Muscle layer of colon (tissue), 2 donors: ENCODE results near the gene HINFP.
A peak's percentile ranks its signal among the peaks of the same experiment; 100 is the strongest.

ENCODE experiments used
- H3K27ac ChIP-seq: one replicate; pipeline ENCODE4 v1.7.0; 2013; ENCODE audit warnings: low read depth, mild to moderate bottlenecking, low read length, moderate library complexity
- H3K27me3 ChIP-seq, 2 donors: one replicate each; pipeline ENCODE4 v1.7.0; 2013; ENCODE audit warnings: low read length in 2 of 2, mild to moderate bottlenecking in 2 of 2; ENCODE audit not compliant: insufficient read depth in 2 of 2, control insufficient read depth in 1 of 2
- H3K36me3 ChIP-seq: one replicate; pipeline ENCODE4 v1.7.0; 2013; ENCODE audit warnings: mild to moderate bottlenecking, low read length; ENCODE audit not compliant: insufficient read depth
- H3K4me1 ChIP-seq: one replicate; pipeline ENCODE4 v1.7.0; 2013; ENCODE audit warnings: mild to moderate bottlenecking, low read length; ENCODE audit not compliant: insufficient read depth
- H3K4me3 ChIP-seq, 2 donors: one replicate each; pipeline ENCODE4 v1.7.0; 2013; ENCODE audit warnings: low read length in 2 of 2, low read depth in 1 of 2, mild to moderate bottlenecking in 1 of 2, moderate library complexity in 1 of 2
- H3K9ac ChIP-seq: one replicate; pipeline ENCODE4 v1.7.0; 2013; ENCODE audit warnings: low read length
- H3K9me3 ChIP-seq: one replicate; pipeline ENCODE4 v1.7.0; 2013; ENCODE audit warnings: mild to moderate bottlenecking, low read length
- donor health status: abdominal sarcoma.
- donor health status: Adenocarcinoma of cecum.

HINFP gene

DNA sequence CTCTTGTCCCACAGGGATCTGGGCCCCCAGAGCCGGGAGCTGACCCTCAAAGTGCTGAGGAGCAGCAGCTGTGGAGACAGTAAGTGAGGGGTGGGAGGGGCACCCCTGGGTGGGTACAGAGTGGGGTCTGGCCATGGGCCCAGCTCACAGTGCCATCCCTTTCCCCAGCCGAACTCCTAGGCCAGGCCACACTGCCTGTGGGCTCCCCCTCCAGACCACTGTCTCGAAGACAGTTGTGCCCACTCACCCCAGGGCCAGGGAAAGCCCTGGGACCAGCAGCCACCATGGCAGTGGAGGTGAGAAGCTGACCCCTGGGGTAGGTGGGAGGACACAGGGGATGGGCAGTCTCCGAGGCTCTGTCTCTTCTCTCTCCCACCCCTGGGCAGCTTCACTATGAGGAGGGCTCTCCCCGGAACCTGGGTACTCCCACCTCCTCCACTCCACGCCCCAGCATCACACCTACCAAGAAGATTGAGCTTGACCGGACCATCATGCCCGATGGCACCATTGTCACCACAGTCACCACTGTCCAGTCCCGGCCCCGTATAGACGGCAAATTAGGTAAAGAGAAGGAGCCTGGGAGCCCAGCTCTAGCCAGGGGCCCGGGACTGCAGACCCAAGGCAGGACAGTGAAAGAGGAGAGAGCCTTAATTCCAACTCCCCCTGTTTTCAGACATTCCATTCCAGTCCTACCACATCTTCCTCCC, 8.9 kb upstream of the HINFP start:
- no peak overlapping the region for H3K4me3 ChIP-seq
- no peak overlapping the region for H3K27ac ChIP-seq
- H3K36me3 ChIP-seq: peaks cover 30% of the 10 kb centered on the region
- H3K4me1 ChIP-seq: peaks cover 19% of the 10 kb centered on the region
- no peak overlapping the region for H3K9ac ChIP-seq
- no peaks in the 10 kb centered on the region for H3K9me3 ChIP-seq
- no peaks in the 10 kb centered on the region for H3K27me3 ChIP-seq

- H3K27ac ChIP-seq: no peak overlapping the region
- H3K36me3 ChIP-seq: peaks cover 30% of the 10 kb centered on the region
- H3K9me3 ChIP-seq: no peaks in the 10 kb centered on the region
- H3K27me3 ChIP-seq: no peaks in the 10 kb centered on the region
- H3K9ac ChIP-seq: no peak overlapping the region
- H3K4me3 ChIP-seq: no peak overlapping the region
- H3K4me1 ChIP-seq: peaks cover 11% of the 10 kb centered on the region
These were observed 7.7 kb upstream of the HINFP start for GRCh38 chr11:119113716-119114115.

GRCh38 chr11:119114351-119114750, 7.0 kb upstream of the HINFP start:
- H3K9ac ChIP-seq: no peak overlapping the region
- no peak overlapping the region for H3K27ac ChIP-seq
- no peaks in the 10 kb centered on the region for H3K27me3 ChIP-seq
- peaks cover 30% of the 10 kb centered on the region for H3K36me3 ChIP-seq
- H3K4me1 ChIP-seq: peaks cover 4% of the 10 kb centered on the region
- H3K9me3 ChIP-seq: no peaks in the 10 kb centered on the region
- no peak overlapping the region for H3K4me3 ChIP-seq

GRCh38 chr11:119115484-119116234, 5.7 kb upstream of the HINFP start:
- peaks cover 29% of the 10 kb centered on the region for H3K36me3 ChIP-seq
- H3K4me3 ChIP-seq: no peak overlapping the region
- H3K27ac ChIP-seq: no peak overlapping the region

GRCh38 chr11:119116235-119116594, 5.2 kb upstream of the HINFP start:
- H3K4me3 ChIP-seq: no peak overlapping the region
- no peaks in the 10 kb centered on the region for H3K9me3 ChIP-seq
- no peak overlapping the region for H3K27ac ChIP-seq
- H3K36me3 ChIP-seq: peaks cover 24% of the 10 kb centered on the region
- H3K27me3 ChIP-seq: no peaks in the 10 kb centered on the region
- H3K4me1 ChIP-seq: peaks cover 7% of the 10 kb centered on the region
- no peak overlapping the region for H3K9ac ChIP-seq

More at GRCh38 chr11:119115484-119116234, 5.7 kb upstream of the HINFP start:
- H3K4me1 ChIP-seq: peaks cover 4% of the 10 kb centered on the region
- H3K9ac ChIP-seq: no peak overlapping the region
- H3K27me3 ChIP-seq: no peaks in the 10 kb centered on the region
- no peaks in the 10 kb centered on the region for H3K9me3 ChIP-seq

DNA sequence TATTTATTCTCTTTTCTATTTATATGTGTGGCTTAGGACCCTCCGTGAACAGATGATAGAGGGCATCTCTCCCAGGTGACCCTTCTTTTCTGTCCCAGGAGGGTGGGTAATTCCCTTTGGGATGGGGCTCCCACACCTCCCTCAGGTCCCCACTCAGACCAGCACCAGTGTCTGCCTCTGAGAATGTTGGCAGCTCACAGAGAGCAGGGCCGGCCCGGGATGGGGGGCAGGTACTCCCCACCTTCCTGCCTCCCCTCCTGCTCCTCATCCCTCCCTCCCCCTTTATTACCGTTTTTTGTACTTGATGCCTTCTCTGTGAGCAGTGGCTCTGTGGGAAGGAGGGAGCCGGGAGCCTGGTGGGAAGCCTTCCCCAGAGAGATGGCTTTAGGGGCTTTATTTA, 4.8 kb upstream of the HINFP start:
- no peak overlapping the region for H3K27ac ChIP-seq
- no peak overlapping the region for H3K4me3 ChIP-seq
- peaks cover 20% of the 10 kb centered on the region for H3K36me3 ChIP-seq
- H3K9ac ChIP-seq: no peak overlapping the region
- H3K9me3 ChIP-seq: no peaks in the 10 kb centered on the region
- H3K27me3 ChIP-seq: no peaks in the 10 kb centered on the region
- H3K4me1 ChIP-seq: peaks cover 7% of the 10 kb centered on the region

- no peak overlapping the region for H3K4me3 ChIP-seq
- H3K4me1 ChIP-seq: peaks cover 10% of the 10 kb centered on the region
- H3K27ac ChIP-seq: no peak overlapping the region
- H3K36me3 ChIP-seq: peaks cover 14% of the 10 kb centered on the region
- H3K9ac ChIP-seq: no peak overlapping the region
- H3K27me3 ChIP-seq: no peaks in the 10 kb centered on the region
- no peaks in the 10 kb centered on the region for H3K9me3 ChIP-seq
These were observed 4.2 kb upstream of the HINFP start for GRCh38 chr11:119117004-119117706.

GRCh38 chr11:119118227-119118626, 3.2 kb upstream of the HINFP start:
- no peak overlapping the region for H3K9ac ChIP-seq
- no peak overlapping the region for H3K27ac ChIP-seq
- peaks cover 14% of the 10 kb centered on the region for H3K36me3 ChIP-seq
- H3K4me1 ChIP-seq: peaks cover 15% of the 10 kb centered on the region
- no peaks in the 10 kb centered on the region for H3K27me3 ChIP-seq
- H3K4me3 ChIP-seq: no peak overlapping the region
- no peaks in the 10 kb centered on the region for H3K9me3 ChIP-seq

DNA sequence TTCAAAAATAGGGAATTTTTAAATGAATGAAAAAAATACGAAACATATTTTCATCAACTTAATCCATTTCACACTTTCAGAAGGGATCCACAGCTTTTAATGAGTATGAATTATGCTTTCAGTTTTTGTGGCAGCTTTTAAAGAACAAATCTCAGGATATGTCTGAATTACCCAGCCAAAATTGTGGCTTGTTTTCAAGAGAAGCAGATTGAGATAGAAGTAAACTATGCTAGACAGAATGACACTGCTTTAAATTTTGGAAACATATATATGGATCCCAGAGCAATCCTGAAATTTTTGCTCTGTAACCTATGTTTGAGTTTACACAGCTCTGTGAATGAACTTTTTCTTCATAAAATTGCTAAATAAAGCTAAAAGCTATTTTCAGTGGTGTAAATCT, 2.4 kb upstream of the HINFP start:
- H3K36me3 ChIP-seq: peaks cover 9% of the 10 kb centered on the region
- H3K4me3 ChIP-seq: no peak overlapping the region
- H3K27me3 ChIP-seq: no peaks in the 10 kb centered on the region
- H3K4me1 ChIP-seq: peaks cover 15% of the 10 kb centered on the region
- H3K9me3 ChIP-seq: no peaks in the 10 kb centered on the region
- no peak overlapping the region for H3K9ac ChIP-seq
- H3K27ac ChIP-seq: no peak overlapping the region

GRCh38 chr11:119120639-119121007, 757 bp upstream of the HINFP start:
- Histone ChIP-seq H3K4me3 (peak overlapping the region; percentile 37 to 100), H3K9ac (peak overlapping the region; percentile 67), H3K27ac (peak overlapping the region; percentile 62), H3K27me3 (no peaks in the 10 kb centered on the region), H3K36me3 (peaks cover 9% of the 10 kb centered on the region), H3K4me1 (peaks cover 15% of the 10 kb centered on the region), H3K9me3 (no peaks in the 10 kb centered on the region)

GRCh38 chr11:119121811-119122124, 388 bp downstream of the HINFP start:
- H3K4me1 ChIP-seq: peaks cover 15% of the 10 kb centered on the region
- peaks cover 16% of the 10 kb centered on the region for H3K36me3 ChIP-seq
- peak overlapping the region; percentile 90 for H3K27ac ChIP-seq
- peak overlapping the region; percentile 83 for H3K9ac ChIP-seq
- no peaks in the 10 kb centered on the region for H3K9me3 ChIP-seq
- no peaks in the 10 kb centered on the region for H3K27me3 ChIP-seq
- peak overlapping the region; percentile 83 to 100 for H3K4me3 ChIP-seq
